Measurements from ENCODE around the gene PKMYT1.
A peak's percentile ranks its signal among the peaks of the same experiment; 100 is the strongest.

Gene PKMYT1

GRCh38 chr16:3026003-3026378, 45.7 kb upstream of the PKMYT1 start:
- Histone ChIP-seq H3K4me3 (ENCODE audit: low read depth in 1 of 2, low read length in 2 of 2) (no peak overlapping the region), H3K27ac (ENCODE audit: low read length) (no peak overlapping the region)

GRCh38 chr16:3025032-3026002, 45.1 kb upstream of the PKMYT1 start:
- Histone ChIP-seq H2AFZ (ENCODE audit: low read depth, low read length) (no peak overlapping the region), H4K20me1 (ENCODE audit: insufficient read depth, low read length) (peaks cover 30% of the 10 kb centered on the region), H3K4me3 (ENCODE audit: low read depth in 1 of 2, low read length in 2 of 2) (peak overlapping the region in 1 of 2 experiments; percentile 67; a peak in 2 of 4 replicates), H3K79me2 (ENCODE audit: insufficient read depth, low read length) (peaks cover 12% of the 10 kb centered on the region), H3K27me3 (ENCODE audit: insufficient read depth, low read length, poor library complexity) (no peaks in the 10 kb centered on the region), H3K9me3 (ENCODE audit: insufficient read depth, low read length, severe bottlenecking) (no peaks in the 10 kb centered on the region), H3K36me3 (ENCODE audit: insufficient read depth, low read length) (peaks cover 22% of the 10 kb centered on the region), H3K4me2 (ENCODE audit: insufficient read depth, low read length) (peak overlapping the region; percentile 81), H3K27ac (ENCODE audit: low read length) (no peak overlapping the region), H3K9ac (ENCODE audit: low read depth, low read length) (no peak overlapping the region; the same call in 1 of the 2 replicates), H3K4me1 (ENCODE audit: insufficient read depth, low read length) (peaks cover 53% of the 10 kb centered on the region)
- TF ChIP-seq CTCF (IDR thresholded peaks at IDR 0.05; ENCODE audit: borderline replicate concordance, extremely low read depth, low read length, poor library complexity, severe bottlenecking) (no peak), EZH2 (IDR thresholded peaks at IDR 0.05; ENCODE audit: borderline replicate concordance, low read depth, low read length, severe bottlenecking) (no peak)
- no peak for ATAC-seq (ENCODE audit: insufficient read depth, low read depth)
- no peak for DNase-seq

More at GRCh38 chr16:3026003-3026378, 45.7 kb upstream of the PKMYT1 start:
- Histone ChIP-seq H3K36me3 (ENCODE audit: insufficient read depth, low read length) (peaks cover 22% of the 10 kb centered on the region), H3K9me3 (ENCODE audit: insufficient read depth, low read length, severe bottlenecking) (no peaks in the 10 kb centered on the region), H2AFZ (ENCODE audit: low read depth, low read length) (no peak overlapping the region), H3K27me3 (ENCODE audit: insufficient read depth, low read length, poor library complexity) (no peaks in the 10 kb centered on the region), H3K79me2 (ENCODE audit: insufficient read depth, low read length) (peaks cover 12% of the 10 kb centered on the region), H3K9ac (ENCODE audit: low read depth, low read length) (no peak overlapping the region), H3K4me1 (ENCODE audit: insufficient read depth, low read length) (peaks cover 46% of the 10 kb centered on the region), H4K20me1 (ENCODE audit: insufficient read depth, low read length) (peaks cover 30% of the 10 kb centered on the region), H3K4me2 (ENCODE audit: insufficient read depth, low read length) (no peak overlapping the region)
- ATAC-seq (ENCODE audit: insufficient read depth, low read depth) (no peak), DNase-seq (no peak)
- TF ChIP-seq EZH2 (IDR thresholded peaks at IDR 0.05; ENCODE audit: borderline replicate concordance, low read depth, low read length, severe bottlenecking), result no peak
- TF ChIP-seq CTCF (IDR thresholded peaks at IDR 0.05; ENCODE audit: borderline replicate concordance, extremely low read depth, low read length, poor library complexity, severe bottlenecking), result no peak

- H3K4me1 ChIP-seq (ENCODE audit: insufficient read depth, low read length), result peaks cover 62% of the 10 kb centered on the region
- H3K27me3 ChIP-seq (ENCODE audit: insufficient read depth, low read length, poor library complexity), result no peaks in the 10 kb centered on the region
- DNase-seq, result peak; percentile 97
- peak within 1 kb of the TSS; percentile 94 for H3K27ac ChIP-seq (ENCODE audit: low read length)
- TF ChIP-seq CTCF (IDR thresholded peaks at IDR 0.05; ENCODE audit: borderline replicate concordance, extremely low read depth, low read length, poor library complexity, severe bottlenecking) (peak; percentile 2), EZH2 (IDR thresholded peaks at IDR 0.05; ENCODE audit: borderline replicate concordance, low read depth, low read length, severe bottlenecking) (no peak)
- no peaks in the 10 kb centered on the region for H3K9me3 ChIP-seq (ENCODE audit: insufficient read depth, low read length, severe bottlenecking)
- H2AFZ ChIP-seq (ENCODE audit: low read depth, low read length), result peak within 1 kb of the TSS; percentile 75
- H3K36me3 ChIP-seq (ENCODE audit: insufficient read depth, low read length), result peaks cover 22% of the 10 kb centered on the region
- H3K79me2 ChIP-seq (ENCODE audit: insufficient read depth, low read length), result peaks cover 12% of the 10 kb centered on the region
- peak within 1 kb of the TSS; percentile 70 for H3K9ac ChIP-seq (ENCODE audit: low read depth, low read length)
- peak within 1 kb of the TSS; percentile 81 for H3K4me2 ChIP-seq (ENCODE audit: insufficient read depth, low read length)
- ATAC-seq (ENCODE audit: insufficient read depth, low read depth), result peak; percentile 88
- H3K4me3 ChIP-seq (ENCODE audit: low read depth in 1 of 2, low read length in 2 of 2), result peak within 1 kb of the TSS; percentile 25 to 67
- H4K20me1 ChIP-seq (ENCODE audit: insufficient read depth, low read length), result peaks cover 26% of the 10 kb centered on the region
Measured at GRCh38 chr16:3023669-3024478, 43.6 kb upstream of the PKMYT1 start, which contains the start of the genes HCFC1R1 and THOC6. HCFC1R1 (minus strand) TSS chr16:3023942; CDS start chr16:3023941, 1 bp downstream. THOC6 (plus strand) TSS chr16:3024035; CDS start chr16:3024327, 292 bp downstream.

All from DND-41 (cell line).